Stimulated activated CD4-positive, alpha-beta T cell treated with anti-CD3 and anti-CD28 coated beads, Interleukin-2, amount 100 ng/mL, for 24 hours (primary cell): Measurements from ENCODE around the gene STOX1.
"Not testable (repeated sequence)": the region's sequence is repeated elsewhere in the genome, so short reads cannot be mapped to it uniquely, and the experiment has no call there.

Experiments used
- DNase-seq, 2 donors: peaks; one replicate each; pipeline ENCODE4 v3.0.0-alpha.2; 2020

STOX1 gene

DNA sequence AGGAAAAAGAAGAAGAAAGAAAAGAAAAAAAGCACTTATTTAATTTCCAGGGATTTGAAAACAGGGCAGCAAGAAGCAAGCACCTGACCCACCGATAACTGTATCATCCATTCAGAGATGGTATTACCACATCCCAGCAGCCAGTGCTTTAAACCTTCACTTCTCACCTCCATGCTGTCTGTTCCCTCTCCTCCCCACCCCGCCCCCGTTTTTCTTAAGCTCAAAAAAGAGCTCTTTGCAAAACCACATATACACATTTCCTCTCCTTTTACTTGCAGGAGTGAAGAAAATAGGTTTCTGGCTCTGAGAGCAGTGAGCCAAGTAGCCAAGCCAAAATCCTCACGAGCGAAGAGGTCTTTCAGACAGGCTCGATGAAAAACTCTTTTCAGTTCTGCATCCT is 2.2 kb downstream of the STOX1 start:
- no peak for DNase-seq

DNA sequence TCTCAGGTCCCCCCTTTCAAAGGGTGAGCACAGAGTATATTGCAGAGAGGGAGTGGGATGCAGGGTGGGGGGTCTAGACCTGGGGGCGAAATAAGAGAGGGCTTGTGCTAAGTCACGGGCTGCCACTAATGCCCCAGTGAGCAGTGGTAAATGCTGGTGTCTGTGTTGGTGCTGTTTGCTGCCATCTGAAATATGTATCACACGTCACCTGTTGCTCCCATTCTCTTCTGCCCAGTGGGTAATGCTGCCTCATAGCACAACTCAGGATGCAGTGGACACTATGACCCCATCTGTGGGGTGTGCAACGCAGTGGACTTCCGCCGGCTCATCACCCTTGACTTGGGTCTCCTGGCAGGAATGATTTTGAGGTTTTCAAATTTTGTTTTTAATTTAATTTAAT is 2.6 kb downstream of the STOX1 start:
- DNase-seq, result no peak

DNA sequence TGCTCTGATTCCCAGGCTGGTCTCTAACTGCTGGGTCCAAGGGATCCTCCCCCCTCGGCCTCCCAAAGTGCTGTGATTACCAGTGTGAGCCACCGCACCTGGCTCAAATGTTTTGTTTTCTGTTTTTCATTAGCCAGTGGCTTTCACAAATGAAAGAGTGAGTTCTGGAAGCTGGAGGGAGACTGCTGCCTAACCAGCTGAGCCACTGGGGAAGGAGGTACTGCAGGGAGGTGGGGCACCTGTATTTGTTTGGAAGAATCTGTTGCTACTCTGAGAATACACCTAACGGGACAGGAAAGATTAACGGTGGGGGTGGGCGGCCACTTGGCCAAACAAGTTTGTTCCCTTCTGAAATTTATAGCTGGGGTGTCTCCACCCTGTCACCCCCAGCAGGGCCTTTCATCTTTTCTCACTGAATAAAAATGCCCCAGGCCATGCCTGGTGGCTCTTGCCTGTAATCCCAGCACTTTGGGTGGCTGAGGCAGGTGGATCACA is 4.7 kb downstream of the STOX1 start:
- no peak for DNase-seq

DNA sequence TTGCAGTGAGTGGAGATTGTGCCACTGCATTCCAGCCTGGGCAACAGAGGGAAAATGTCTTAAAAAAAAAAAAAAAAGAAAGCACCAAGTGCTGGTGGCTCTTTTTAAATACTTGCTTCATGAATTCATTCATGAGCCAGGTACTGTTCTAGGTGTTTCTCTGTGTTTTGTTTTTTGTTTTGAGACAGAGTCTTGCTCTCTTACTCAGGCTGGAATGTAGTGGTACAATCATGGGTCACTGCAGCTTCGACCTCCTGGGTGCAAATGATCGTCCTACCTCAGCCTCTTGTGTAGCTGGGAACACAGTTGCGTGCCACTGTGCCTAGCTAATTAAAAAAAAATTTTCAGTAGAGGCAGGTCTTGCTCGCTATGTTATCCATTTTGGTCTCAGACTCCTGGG is 5.3 kb downstream of the STOX1 start:
- no peak for DNase-seq

DNA sequence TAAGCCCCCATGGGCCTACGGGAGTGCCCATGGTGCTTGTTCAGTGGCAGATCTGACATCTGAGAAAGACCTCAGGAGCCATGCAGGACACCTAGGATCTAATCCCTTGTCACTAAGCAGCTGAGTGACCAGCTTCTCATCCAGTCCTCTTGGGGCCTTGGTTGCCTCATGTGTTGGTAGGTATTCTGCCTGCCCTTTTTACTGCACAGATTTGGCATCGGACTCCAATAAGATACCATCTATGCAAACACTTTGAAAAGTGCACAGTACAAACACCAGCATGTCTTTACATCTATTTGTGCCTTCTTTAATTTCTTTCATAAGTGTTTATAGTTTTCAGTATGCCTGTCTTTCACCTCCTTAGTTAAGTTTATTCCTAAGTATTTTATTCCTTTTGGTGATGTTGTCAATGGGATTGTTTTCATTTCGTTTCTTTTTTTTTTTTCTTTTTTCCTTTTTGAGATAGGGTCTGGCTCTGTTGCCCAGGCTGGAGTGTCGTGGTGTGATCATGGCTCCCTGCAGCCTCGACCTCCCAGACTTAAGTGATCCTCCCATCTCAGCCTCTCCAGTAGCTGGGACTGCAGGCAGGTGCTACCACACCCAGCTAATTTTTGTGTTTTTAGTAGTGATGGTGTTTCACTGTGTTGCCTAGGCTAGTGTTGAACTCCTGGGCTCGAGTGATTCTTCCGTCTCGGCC is 10.4 kb downstream of the STOX1 start:
- DNase-seq, result no peak

DNA sequence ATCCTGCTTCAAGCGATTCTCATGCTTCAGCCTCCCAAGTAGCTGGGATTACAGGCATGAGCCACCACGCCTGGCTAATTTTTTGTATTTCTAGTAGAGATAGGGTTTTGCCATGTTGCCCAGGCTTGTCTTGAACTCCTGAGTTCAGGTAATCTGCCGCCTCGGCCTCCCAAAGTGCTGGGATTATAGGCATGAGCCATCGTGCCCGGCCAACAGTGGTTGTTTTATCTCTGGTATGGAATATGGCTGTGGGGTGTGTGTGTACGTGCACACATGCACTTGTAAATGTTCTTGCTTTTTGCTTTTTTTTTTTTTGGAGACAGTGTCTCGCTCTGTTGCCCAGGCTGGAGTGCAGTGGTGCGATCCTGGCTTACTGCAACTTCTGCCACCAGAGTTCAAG is 13.3 kb downstream of the STOX1 start:
- DNase-seq, result not testable (repeated sequence)

DNA sequence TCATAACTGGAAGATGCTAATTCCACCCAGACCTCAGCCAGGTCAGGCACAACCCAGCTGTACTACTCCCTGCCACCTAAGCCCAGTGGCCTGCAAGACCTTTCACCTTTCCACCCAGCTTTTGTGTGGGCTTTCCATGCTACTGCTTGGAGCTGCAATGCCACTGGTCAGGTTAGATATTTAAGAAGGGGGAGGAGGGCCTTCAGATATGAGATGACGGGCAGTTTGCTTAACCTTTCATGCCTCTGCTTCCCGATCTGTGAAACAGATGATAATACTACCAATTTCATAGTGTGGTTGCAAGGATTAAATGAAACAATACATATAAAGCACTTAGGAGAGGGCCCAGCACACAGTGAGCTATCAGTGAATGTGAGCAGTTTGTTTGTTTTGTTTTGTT is 20.9 kb downstream of the STOX1 start:
- no peak for DNase-seq

DNA sequence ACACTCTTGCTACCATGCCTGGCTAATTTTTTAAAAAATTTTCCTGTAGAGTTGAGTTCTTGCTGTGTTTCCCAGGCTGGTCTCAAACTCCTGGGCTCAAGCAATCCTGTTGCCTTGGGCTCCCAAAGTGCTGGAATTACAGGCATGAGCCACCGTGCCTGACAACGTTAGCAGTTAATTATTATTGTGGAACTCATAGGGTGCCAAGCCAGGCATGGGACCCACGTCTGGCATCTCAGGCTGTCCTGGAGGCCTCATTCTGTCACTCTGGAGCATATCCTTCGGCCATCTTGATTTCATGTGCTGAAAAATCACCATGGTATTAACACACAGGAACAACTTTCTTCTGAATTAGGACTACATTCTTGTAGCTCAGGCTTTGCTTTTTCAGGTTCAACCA is 21.5 kb downstream of the STOX1 start:
- no peak for DNase-seq

DNA sequence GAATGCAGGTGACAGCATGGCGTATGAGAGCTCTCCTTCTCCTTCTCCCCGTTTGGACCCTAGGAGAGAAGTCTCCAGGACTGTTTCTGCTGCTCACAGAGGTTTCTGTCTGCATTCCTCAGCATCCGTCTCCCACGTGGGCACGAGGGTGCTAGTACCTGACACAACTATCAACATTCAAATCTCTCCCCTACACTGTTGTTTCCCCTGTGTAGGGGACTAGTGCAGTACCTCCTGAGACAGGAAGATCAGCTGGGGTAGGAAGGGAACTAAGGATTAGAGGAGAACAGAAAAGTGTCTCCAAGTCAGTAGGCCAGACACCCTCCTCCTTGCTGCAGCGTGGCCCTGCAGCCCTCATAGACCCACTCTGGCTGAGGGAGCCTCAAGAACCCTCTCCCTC is 29.0 kb downstream of the STOX1 start:
- DNase-seq, result no peak

DNA sequence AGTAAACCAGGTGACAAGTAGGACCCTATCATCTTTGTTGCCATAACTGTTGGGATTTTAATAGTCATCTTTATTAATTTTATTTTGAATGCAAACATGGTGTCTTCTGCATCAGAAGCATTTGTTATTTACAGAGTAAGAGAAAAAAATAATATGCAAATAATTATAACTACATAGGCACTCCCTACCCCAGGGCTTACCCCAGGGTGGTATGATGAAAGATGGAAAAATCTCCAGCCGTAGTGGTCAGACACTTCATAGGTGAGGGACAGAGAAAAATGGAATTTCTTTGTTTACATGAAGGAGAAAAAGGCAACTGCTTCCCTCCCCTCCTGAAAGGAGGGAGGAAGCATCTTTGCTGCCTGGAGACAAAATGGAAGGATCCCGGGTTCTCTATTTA is 29.7 kb downstream of the STOX1 start:
- DNase-seq, result no peak

DNA sequence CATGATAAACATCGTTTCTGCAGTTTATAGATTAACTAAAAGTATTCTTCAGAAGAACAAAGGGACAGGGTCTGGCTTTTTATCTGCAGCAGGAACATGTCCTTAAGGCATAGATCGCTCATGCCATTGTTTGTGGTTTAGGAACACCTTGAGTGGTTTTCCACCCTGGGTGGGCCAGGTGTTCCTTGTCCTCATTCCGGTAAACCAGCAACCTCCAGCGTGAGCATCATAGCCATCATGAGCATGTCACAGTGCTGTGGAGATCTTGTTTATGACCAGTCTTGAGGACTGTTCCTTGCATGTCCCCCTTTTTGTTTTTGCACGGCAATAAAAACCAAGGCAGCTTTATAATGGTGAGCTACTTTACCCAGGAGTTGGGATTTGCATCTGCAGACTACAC is 33.9 kb downstream of the STOX1 start:
- DNase-seq, result no peak

DNA sequence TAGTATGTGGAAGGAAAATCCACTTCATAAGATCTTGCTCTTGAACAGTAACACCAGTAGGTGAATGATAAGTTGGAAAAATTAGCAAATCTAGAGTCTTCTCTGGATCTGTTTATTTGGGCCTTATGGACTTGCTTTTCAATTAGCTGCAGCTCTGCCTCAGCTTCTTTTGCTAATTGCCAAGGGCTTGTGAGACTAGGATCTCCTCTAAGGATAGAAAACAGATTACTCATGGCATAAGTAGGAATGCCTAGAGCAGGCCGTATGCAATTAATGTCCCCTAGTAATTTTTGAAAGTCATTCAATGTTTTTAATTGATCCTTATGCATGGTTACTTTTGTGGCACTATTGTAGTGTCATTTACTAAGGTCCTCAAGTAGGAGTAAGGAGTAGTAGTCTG is 37.3 kb downstream of the STOX1 start:
- no peak for DNase-seq

DNA sequence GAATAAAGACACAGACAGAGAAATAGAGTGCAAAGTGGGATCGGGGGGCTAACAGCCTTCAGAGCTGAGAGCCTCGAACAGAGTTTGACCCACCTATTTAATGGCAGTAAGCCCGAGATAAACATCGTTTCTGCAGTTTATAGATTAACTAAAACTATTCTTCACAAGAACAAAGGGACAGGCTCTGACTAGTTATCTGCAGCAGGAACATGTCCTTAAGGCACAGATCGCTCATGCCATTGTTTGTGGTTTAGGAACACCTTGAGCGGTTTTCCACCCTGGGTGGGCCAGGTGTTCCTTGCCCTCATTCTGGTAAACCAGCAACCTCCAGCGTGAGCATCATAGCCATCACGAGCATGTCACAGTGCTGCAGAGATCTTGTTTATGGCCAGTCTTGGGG is 40.8 kb downstream of the STOX1 start:
- not testable (repeated sequence) for DNase-seq

DNA sequence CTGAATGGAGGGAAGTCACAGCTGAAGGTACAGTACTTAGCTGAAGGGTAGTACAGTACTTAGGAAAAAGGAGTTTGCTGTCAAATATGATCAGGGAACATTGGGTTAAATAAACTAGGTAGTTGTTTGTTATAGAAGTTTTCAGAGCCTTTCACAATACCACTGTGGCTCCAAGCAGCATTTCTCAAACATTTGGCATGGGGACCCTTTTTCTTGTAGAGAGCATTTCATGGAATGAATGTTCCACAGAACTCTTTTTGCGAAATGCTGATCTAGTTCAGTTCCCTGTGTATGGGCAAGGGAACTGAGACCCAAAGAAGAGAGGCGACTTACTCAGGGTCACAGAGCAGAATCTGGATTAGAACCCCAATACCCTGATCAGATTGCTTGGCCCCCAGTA is 42.3 kb downstream of the STOX1 start:
- DNase-seq, result no peak

DNA sequence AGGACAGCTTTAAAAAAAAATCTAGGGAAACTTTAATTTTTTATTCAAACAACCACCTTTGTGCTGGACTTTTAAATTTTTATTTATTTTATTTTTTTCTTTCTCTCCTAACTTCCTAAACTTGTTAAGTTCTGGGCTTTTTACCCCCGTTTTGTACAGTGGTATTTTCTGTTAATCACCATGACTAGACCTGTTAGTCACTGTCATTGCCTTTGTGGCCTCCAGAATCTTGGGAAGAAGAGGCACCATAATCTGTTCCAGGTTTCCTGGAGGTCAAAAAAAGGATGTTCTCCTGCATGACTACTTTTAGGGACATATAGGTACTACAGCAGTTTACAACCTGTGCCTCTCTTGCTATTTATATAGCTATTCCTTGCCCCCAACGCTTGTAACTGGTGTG is 42.7 kb downstream of the STOX1 start:
- DNase-seq, result no peak

DNA sequence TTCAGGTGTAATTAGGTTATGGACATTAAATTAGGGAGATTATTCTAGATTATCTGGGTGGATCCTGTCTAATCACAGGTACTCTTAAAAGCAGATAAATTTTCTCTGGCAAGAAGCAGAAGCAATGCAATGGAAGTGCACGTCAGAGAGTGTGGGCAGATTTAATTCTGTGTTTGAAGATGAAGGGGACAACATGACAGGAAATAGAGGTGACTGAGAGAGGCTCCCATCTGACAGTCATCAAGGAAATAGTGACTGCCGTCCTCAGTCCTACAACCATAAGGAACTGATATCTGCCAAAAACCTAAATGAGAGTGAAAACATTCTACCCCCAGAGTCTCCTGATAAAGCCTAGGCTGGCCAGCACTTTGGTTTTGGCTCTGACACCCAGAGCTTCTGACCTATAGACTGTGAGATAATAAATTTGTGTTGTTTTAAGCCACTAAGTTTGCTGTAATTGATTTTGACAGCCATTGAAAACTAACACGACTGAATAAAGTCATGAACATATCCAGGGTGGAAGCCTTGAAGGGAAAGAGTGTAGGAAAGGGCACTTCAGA is 43.3 kb downstream of the STOX1 start:
- no peak for DNase-seq

DNA sequence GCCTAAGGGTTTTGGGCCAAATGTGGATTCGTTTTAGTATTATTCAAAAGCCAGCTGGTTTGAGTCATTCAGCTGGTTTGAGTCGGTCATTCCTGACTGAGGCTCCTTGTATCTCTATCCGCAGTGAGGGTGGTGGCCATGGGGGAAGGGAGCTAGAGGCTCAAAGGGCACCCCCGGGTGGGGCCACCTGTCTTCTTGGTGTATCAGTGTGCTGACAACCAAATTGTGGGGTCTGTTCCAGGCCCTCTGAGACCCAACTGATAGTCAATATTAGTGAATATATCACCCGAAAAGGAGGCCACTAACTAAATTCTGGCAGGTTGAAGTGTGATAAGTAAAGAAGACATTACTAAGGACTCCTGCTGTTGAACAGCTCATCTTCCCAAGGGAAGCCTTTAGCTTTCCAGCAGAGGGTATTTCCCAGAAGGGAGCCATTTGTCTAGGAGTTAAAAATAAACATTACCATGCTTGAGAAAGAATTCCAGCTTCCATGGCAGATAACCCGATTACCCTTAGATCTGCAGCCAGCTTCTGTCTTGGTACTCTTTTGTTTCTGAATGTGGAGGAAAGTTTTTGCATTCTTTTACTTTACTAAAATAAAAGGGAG is 43.9 kb downstream of the STOX1 start:
- no peak for DNase-seq

DNA sequence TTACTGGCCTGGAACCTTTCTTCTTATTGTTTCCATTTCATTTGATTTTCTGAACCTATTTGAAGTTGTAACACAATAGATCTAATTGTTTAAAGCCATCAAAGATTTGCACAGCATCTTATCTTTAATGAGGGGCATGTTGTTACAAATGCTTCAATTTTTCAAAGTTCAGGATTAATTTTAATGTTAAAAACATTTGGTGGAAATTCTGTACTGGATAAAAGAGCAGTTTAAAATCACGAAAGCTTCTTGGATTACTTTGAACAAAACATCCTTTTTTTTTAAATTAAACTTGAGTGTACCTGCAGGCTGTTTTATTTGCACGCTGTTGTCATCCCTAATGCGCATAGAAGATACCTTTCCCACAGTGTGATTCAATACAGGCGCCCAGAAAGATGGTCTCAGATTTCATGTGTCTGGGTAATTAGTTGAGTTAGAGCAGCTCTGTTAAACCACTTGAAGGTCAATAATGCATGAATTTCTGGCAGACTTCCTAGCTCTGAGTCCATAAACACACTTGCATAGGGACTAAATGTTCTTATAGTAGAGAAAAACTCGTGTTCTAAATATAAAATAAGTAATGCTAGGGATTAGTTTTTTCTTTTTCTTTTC is 44.5 kb downstream of the STOX1 start:
- DNase-seq, result no peak

DNA sequence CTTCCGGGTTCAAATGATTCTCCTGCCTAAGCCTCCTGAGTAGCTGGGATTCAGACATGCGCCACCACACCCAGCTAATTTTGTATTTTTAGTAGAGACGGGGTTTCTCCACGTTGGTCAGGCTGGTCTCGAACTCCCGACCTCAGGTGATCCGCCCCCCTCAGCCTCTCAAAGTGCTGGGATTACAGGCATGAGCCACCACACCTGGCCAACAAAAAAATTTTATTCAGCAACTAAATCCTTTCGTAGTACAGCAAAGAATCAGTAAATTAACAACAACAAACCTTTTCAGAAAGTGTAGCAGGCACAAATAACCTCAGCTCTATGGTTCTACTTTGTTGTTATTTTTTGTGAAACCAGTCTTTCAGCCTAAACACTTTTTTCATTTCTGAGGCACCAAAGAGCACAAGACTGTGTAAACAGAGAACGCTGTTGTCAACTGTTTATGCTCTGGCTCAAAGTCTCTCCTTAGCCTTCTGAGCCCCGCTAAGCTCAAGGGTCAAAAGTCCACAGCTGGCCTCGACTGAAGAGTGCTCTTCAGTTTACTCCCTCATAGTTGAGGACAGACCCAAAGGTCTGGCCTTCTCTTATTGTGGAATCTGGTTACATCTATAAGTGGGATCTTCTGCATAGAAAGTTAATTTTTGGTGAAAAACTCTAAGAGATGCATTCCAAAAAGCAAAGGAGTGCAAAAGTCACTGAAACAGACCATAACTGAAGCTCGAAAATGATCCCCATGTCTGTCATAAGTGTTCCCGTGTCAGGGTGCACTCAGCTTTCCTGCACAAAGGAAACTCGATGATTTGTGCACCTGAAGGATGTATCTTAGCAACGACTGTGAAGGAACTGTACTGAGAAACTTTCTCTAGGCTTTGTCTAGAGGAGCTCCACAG is 49.2 kb downstream of the STOX1 start:
- DNase-seq, result no peak

DNA sequence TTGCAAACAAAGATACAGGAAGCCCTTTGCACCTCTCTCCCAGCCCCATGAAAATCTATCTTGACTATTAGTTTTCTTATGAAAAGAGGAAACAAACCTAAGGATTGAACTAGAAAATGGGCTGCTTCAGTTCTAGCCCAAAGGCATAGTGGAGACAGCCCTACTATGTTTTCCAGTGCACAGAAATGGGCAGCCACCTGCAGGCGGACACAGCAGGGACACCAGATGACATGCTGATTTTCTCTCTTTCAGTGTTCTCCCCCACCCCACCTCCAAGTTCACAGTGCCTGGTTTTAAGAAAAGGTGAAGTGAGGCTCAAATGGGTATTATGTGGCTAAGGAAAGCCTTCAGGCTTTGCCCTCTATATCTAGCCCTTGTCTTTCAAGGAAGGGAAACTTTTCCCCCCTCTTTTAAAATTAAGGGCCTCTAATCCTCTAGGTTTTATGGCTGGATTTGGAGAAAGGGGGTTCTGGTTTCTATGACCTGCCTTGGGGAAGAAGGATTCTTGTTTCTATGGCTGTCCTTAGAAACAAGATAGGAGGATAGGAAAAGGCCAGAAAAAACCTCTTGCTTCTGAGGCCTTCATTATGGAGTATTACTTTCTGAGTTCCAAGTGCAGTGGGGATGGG is 50.3 kb downstream of the STOX1 start:
- DNase-seq, result no peak

DNA sequence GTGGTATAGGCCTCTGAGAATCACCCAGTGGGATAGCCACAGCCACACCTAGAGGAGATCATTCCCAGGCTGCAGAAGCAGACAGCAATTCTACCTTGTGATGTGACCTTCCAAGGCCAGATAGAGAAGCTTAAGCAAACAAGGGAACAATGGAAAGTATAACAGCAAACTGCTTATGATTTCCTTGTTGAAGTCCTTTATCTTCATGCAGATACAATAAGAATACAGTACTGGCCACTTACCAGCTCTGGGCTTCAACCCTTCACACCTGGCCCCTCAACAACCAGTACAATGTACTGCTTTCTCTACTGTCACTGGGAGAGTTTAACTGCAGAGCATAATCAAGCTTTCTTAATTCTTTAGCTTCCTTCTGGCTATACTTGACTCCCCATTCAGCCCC is 51.2 kb downstream of the STOX1 start:
- DNase-seq, result no peak

DNA sequence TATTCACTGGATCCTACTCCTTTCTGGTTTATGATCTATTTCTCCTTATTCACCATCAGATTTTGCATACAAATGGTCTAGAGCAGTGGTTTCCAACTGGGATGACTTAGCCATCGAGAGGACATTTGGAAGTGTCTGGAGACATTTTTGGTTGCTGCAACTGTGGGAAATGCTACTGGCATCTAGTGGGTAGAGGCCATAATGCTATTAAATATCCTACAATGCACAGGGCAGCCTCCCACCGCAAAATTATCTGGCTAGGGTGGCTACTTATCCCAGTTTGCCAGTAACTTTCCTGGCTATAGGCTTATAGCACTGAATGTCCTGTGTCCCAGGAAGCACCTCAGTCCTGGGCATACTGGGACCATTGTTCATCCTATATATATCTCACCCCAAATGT is 52.3 kb downstream of the STOX1 start:
- no peak for DNase-seq

DNA sequence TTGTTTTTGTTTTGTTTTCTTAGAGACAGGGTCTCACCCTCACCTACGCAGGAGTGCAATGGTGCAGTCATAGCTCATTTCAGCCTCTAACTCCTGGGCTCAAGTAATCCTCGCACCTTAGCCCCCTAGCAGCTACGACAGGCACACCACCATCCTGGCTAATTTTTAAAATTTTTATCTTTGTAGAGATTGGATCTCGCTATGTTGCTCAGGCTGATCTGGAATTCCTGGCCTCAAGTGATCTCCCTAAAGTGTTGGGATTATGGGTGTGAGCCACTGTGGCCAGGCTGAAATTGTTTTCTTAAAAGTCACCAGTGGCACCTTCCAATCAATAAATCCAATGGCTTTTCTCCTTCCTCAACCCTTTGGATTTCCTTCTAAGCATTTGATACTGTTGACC is 52.9 kb downstream of the STOX1 start:
- DNase-seq, result no peak
